Kidney (tissue), 14 donors: ENCODE measurements around the gene ERP44. TPM values are rescaled to one million over a fixed set of nuclear protein-coding genes. Genes with fewer than 3 reads are reported as not detected.

Experiments
- DNase-seq, 5 donors: peaks; one replicate each; pipeline ENCODE4 v3.0.0-alpha.2; 2013 to 2020
- FAIRE-seq: peaks from 2 replicates; lab custom pipeline; 2012; peaks lifted over from hg19 to GRCh38; lab: Jason Lieb, UNC
- H3K27ac ChIP-seq, 2 donors: one replicate each; pipeline ENCODE4 v1.7.0; 2013; ENCODE audit warnings: low read depth in 2 of 2, low read length in 2 of 2, inconsistent platforms in 1 of 2
- H3K27me3 ChIP-seq: one replicate; pipeline ENCODE4 v1.7.1; 2013; ENCODE audit warnings: low read length, inconsistent platforms; ENCODE audit not compliant: control insufficient read depth, insufficient read depth
- H3K36me3 ChIP-seq, 3 donors: one replicate each; pipeline versions ENCODE4 v1.7.0 to v1.7.1; 2013; ENCODE audit warnings: low read length in 3 of 3, control low read depth in 1 of 3, inconsistent platforms in 1 of 3; ENCODE audit not compliant: insufficient read depth in 3 of 3, control insufficient read depth in 2 of 3
- H3K4me1 ChIP-seq, 3 donors: one replicate each; pipeline versions ENCODE4 v1.7.0 to v1.7.1; 2013; ENCODE audit warnings: low read length in 3 of 3, inconsistent platforms in 1 of 3, low read depth in 1 of 3; ENCODE audit not compliant: control insufficient read depth in 2 of 3, insufficient read depth in 2 of 3
- H3K4me3 ChIP-seq, 3 donors: one replicate each; pipeline versions ENCODE4 v1.7.0 to v1.8.1; 2013; ENCODE audit warnings: low read length in 3 of 3, control low read depth in 1 of 3, inconsistent platforms in 1 of 3
- H3K9ac ChIP-seq, 3 donors: one replicate each; pipeline versions ENCODE4 v1.7.0 to v1.7.1; 2013; ENCODE audit warnings: low read length in 3 of 3, control low read depth in 1 of 3, inconsistent platforms in 1 of 3
- H3K9me3 ChIP-seq, 3 donors: one replicate each; pipeline versions ENCODE4 v1.7.0 to v1.7.1; 2013; ENCODE audit warnings: low read length in 3 of 3, control low read depth in 1 of 3, inconsistent platforms in 1 of 3; ENCODE audit not compliant: control insufficient read depth in 2 of 3, insufficient read depth in 1 of 3
- CTCF ChIP-seq: IDR thresholded peaks from 3 replicates; pipeline ENCODE4 v1.5.1; 2012; ENCODE audit warnings: mild to moderate bottlenecking, moderate library complexity, borderline replicate concordance; ENCODE audit not compliant: insufficient read depth; ENCODE audit errors: extremely low read depth
- intact Hi-C: fragments of 100-400 bp; cut with DNase I; formaldehyde crosslinking; loops from one replicate; pipeline ENCODE4 v1.11.1; 2022
- polyA plus RNA-seq: library from polyadenylated mRNA; stranded (reverse); fragments of 350-450 nt; fragmentation: Illumina TruSeq; extraction: RNeasy Lipid Tissue Mini Kit (QIAGEN cat#74804); gene quantifications from one replicate; pipeline ENCODE4 v1.2.3, GENCODE V29; 2014; ENCODE audit warnings: low read depth, low replicate concordance; ENCODE audit not compliant: insufficient read depth
- total RNA-seq: library from RNA; stranded (reverse); fragmentation: NEBNext Ultra II Directional; extraction: Animal tissue kit (Norgen Biotek cat#: 25700); gene quantifications from one replicate; pipeline ENCODE4 v1.2.1, GENCODE V29; 2021
- donor health status: control.
- donor health status: control.
- donor health status: control.
- donor health status: control.
- donor health status: control.
- donor health status: DM: yes; HTN: yes; CAD: no.
- donor health status: Normal renal cell carcinoma (clear cell type).

Gene ERP44
- total and polyA plus RNA-seq, 2 donors from 2014 or later, result 22.3 to 24.1 TPM

- intact Hi-C loops, result no loop called here
- H3K9ac ChIP-seq, result no peak overlapping the region
- FAIRE-seq, result no peak
- no peaks in the 10 kb centered on the region for H3K36me3 ChIP-seq
- H3K9me3 ChIP-seq, result no peaks in the 10 kb centered on the region
- no peaks in the 10 kb centered on the region for H3K27me3 ChIP-seq
- H3K4me1 ChIP-seq, result no peaks in the 10 kb centered on the region
- H3K4me3 ChIP-seq, result no peak overlapping the region
- TF ChIP-seq CTCF, result no peak
- no peak for DNase-seq
- no peak overlapping the region for H3K27ac ChIP-seq
These were observed 60.3 kb downstream of the ERP44 start for GRCh38 chr9:100038472-100038871.

DNA sequence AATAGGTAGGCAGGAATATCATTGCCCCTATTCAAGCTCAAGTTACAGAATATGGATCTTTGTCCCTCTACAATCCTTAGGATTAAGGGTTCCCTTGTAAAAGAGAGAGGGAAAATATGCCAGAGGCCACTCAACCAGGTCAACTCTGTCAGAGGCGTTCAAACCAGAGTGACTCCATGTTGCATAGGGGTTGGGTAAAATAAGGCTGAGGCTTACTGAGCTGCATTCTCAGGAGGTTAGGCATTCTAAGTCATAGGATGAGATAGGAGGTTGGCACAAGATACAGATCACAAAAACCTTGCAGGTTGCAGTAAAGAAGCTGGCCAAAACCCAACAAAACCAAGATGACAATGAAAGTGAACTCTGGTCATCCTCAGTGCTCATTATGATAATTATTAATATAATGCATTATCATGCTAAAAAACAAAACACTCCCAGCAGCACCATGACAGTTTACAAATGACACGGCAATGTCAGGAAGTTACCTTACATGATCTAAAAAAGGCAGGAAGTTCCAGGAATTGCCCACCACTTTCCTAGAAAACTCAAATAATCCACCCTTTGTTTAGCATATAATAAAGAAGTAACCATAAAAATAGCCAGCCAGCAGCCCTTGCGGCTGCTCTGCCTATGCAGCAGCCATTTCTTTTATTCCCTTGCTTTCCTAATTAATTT, 64.8 kb downstream of the ERP44 start:
- H3K4me1 ChIP-seq, result no peaks in the 10 kb centered on the region
- H3K27ac ChIP-seq, result no peak overlapping the region
- TF ChIP-seq CTCF, result no peak
- no peak overlapping the region for H3K9ac ChIP-seq
- H3K4me3 ChIP-seq, result no peak overlapping the region
- DNase-seq (no peak), FAIRE-seq (no peak)
- intact Hi-C loops, result no loop called here
- no peaks in the 10 kb centered on the region for H3K27me3 ChIP-seq
- no peaks in the 10 kb centered on the region for H3K36me3 ChIP-seq
- H3K9me3 ChIP-seq, result no peaks in the 10 kb centered on the region

- no peak for TF ChIP-seq CTCF
- Histone ChIP-seq H3K4me1 (no peaks in the 10 kb centered on the region), H3K36me3 (no peaks in the 10 kb centered on the region), H3K9me3 (no peaks in the 10 kb centered on the region), H3K27me3 (no peaks in the 10 kb centered on the region), H3K27ac (no peak overlapping the region), H3K4me3 (no peak overlapping the region), H3K9ac (no peak overlapping the region)
- intact Hi-C loops, result no loop called here
- no peak for DNase-seq
- FAIRE-seq, result no peak
These were observed 68.3 kb downstream of the ERP44 start for GRCh38 chr9:100030548-100030947.

- intact Hi-C loops, result no loop called here
- peaks cover 0 to 4% (median 0%) of the 10 kb centered on the region in 3 donors for H3K9me3 ChIP-seq
- no peak for FAIRE-seq
- H3K4me3 ChIP-seq, result no peak overlapping the region
- no peak for DNase-seq
- no peaks in the 10 kb centered on the region for H3K27me3 ChIP-seq
- H3K9ac ChIP-seq, result no peak overlapping the region
- H3K27ac ChIP-seq, result no peak overlapping the region
- TF ChIP-seq CTCF, result no peak
- no peaks in the 10 kb centered on the region for H3K36me3 ChIP-seq
- H3K4me1 ChIP-seq, result no peaks in the 10 kb centered on the region
These were observed 69.5 kb downstream of the ERP44 start for GRCh38 chr9:100029251-100029650.
